Heart left ventricle (tissue), 16 donors: ENCODE results near the gene IPO4. TPM values are rescaled to one million over a fixed set of nuclear protein-coding genes. Genes with fewer than 3 reads are reported as not detected.

ENCODE experiments used
- ATAC-seq, 4 donors: fragments of 200-7000 bp; cut with Tn5 transposase; one replicate each; pipeline ENCODE4 v1.9.1; 2020 to 2022; ENCODE audit warnings: moderate library complexity in 4 of 4, mild to moderate bottlenecking in 3 of 4, moderate number of reproducible peaks in 1 of 4
- DNase-seq, 5 donors: peaks; one replicate each; pipeline ENCODE4 v3.0.0-alpha.2; 2020
- H3K27ac ChIP-seq, 12 donors: fragments of 200-600 bp; sonication (generic) in 4 of 12; one replicate each; pipeline versions ENCODE4 v1.5.0 to v1.8.0; 2016 to 2022; ENCODE audit warnings: mild to moderate bottlenecking in 2 of 12
- H3K27me3 ChIP-seq, 9 donors: fragments of 200-600 bp; sonication (generic) in 2 of 9; one replicate each; pipeline versions ENCODE4 v1.5.1 to v1.8.0; 2016 to 2022; ENCODE audit warnings: mild to moderate bottlenecking in 3 of 9
- H3K36me3 ChIP-seq, 9 donors: fragments of 200-600 bp; sonication (generic) in 2 of 9; one replicate each; pipeline versions ENCODE4 v1.5.0 to v1.8.0; 2018 to 2022; ENCODE audit warnings: mild to moderate bottlenecking in 2 of 9
- H3K4me1 ChIP-seq, 12 donors: fragments of 200-600 bp; sonication (generic) in 4 of 12; one replicate each; pipeline versions ENCODE4 v1.5.0 to v1.8.0; 2016 to 2022; ENCODE audit warnings: mild to moderate bottlenecking in 3 of 12
- H3K4me3 ChIP-seq, 12 donors: fragments of 200-600 bp; sonication (generic) in 4 of 12; one replicate each; pipeline versions ENCODE4 v1.5.0 to v1.8.0; 2017 to 2022; ENCODE audit warnings: mild to moderate bottlenecking in 9 of 12, moderate library complexity in 4 of 12
- H3K9me3 ChIP-seq, 12 donors: fragments of 200-600 bp; sonication (generic) in 4 of 12; one replicate each; pipeline versions ENCODE4 v1.5.0 to v1.8.0; 2016 to 2022; ENCODE audit warnings: mild to moderate bottlenecking in 1 of 12
- CTCF ChIP-seq, 12 donors: fragments of 200-600 bp; sonication (generic) in 4 of 12; IDR thresholded peaks; one replicate each; pipeline versions ENCODE4 v1.5.0 to v1.8.0; 2018 to 2022; ENCODE audit warnings: antibody characterized with exemption in 12 of 12, mild to moderate bottlenecking in 5 of 12
- POLR2A ChIP-seq, 2 donors: fragments of 450-650 bp; IDR thresholded peaks; one replicate each; pipeline ENCODE4 v1.6.1; 2017; ENCODE audit warnings: antibody characterized with exemption in 2 of 2, mild to moderate bottlenecking in 2 of 2, moderate library complexity in 2 of 2
- WGBS, 4 donors: extraction: QIAGEN DNeasy Blood & Tissue Kit in 2 of 4; methylation state at CpG; one replicate each; pipeline versions ENCODE4 v1.1.5 to v1.1.7; 2013 to 2018; 5-methylcytosine and 5-hydroxymethylcytosine counted together
- intact Hi-C, 10 donors: fragments of 100-400 bp; cut with DNase I; formaldehyde crosslinking; loops; one replicate each; pipeline versions ENCODE4 v1.11.1 to v1.14.2; 2022
- polyA plus RNA-seq, 2 donors: library from polyadenylated mRNA; stranded (reverse); fragments of 200-250 nt; gene quantifications; one replicate each; pipeline ENCODE4 v1.2.3, GENCODE V29; 2013
- total RNA-seq, 9 donors: library from RNA; depleted of rRNA in 2 of 9; stranded (reverse); fragments of >200 nt in 2 of 9; fragmentation: NEBNext Ultra II Directional in 3 of 9; extraction: Animal tissue kit (Norgen Biotek cat#: 25700) in 3 of 9; gene quantifications; one replicate each; pipeline versions ENCODE4 v1.1.0 to v1.2.4, GENCODE V29; 2016 to 2023
- donor health status: ischemic (EF 13 %, LVEDD 7.1; RV severe dilation, severe dysfunction).
- donor health status: healthy with polysubstance abuse.
- donor health status: DM: no; HTN: yes; CAD: no.
- donor health status: DM: no; HTN: no; CAD: no.
- donor health status: ischemic (EF 25% LVEDD 6.9; RV normal size, moderate dysfunction).
- donor health status: ischemic (EF 25% LVEDD 5.7; RV mildly dilated, moderate dysfunction).
- donor health status: healthy.
- donor health status: DM: yes; HTN: yes; CAD: no.
- donor health status: ischemic (EF 35%, LVEDD 5.7; RV mildly dilated, moderate dysfunction).
- donor health status: nonischemic (EF 11% LVEDD 7.7; RV severe dilation, severe dysfunction).
- donor health status: DM: yes; HTN: yes; CAD: no.
- donor health status: PGD.
- donor health status: ischemic (EF 29% LVEDD 5.4; RV normal size, mild dysfunction).
- donor health status: nonischemic (EF 23%, LVEDD 6.1; RV moderate dilation, normal function).

Gene IPO4
- total and polyA plus RNA-seq, 11 donors = 1.8 to 40.0 (median 17.2) TPM

- TF ChIP-seq CTCF (IDR thresholded peaks at IDR 0.05) = no peak
- TF ChIP-seq POLR2A (IDR thresholded peaks at IDR 0.05) = no peak
- intact Hi-C loops = no loop called here
- Histone ChIP-seq H3K27ac (peak overlapping the region; percentile 45 to 86 (median 68)), H3K36me3 (peaks cover 4 to 98% (median 78%) of the 10 kb centered on the region in 9 donors), H3K4me1 (peaks cover 0 to 17% (median 9%) of the 10 kb centered on the region in 12 donors), H3K27me3 (no peaks in the 10 kb centered on the region), H3K4me3 (no peak overlapping the region), H3K9me3 (no peaks in the 10 kb centered on the region)
- 59 to 82% (median 71%) methylated on average over 18 of the region's 18 CpGs for WGBS, 4 donors
- DNase-seq = peak in 2 of 5 donors; percentile 17 to 64
- ATAC-seq = peak; percentile 45 to 72 (median 64)
Observed at GRCh38 chr14:24179961-24180796, 8.4 kb downstream of the IPO4 start.

- WGBS, 4 donors = 86 to 92% (median 89%) methylated on average over 8 to 14 of the region's 14 CpGs
- Histone ChIP-seq H3K27me3 (no peaks in the 10 kb centered on the region), H3K27ac (peak overlapping the region; percentile 45 to 86 (median 68)), H3K9me3 (no peaks in the 10 kb centered on the region), H3K4me3 (no peak overlapping the region), H3K4me1 (peaks cover 0 to 17% (median 9%) of the 10 kb centered on the region in 12 donors), H3K36me3 (peaks cover 4 to 95% (median 71%) of the 10 kb centered on the region in 9 donors)
- intact Hi-C loops = no loop called here
- ATAC-seq (peak in 3 of 4 donors; percentile 3 to 17 (median 16)), DNase-seq (no peak)
- no peak for TF ChIP-seq POLR2A (IDR thresholded peaks at IDR 0.05)
- no peak for TF ChIP-seq CTCF (IDR thresholded peaks at IDR 0.05)
Observed at GRCh38 chr14:24179294-24179960, 9.2 kb downstream of the IPO4 start.

- WGBS, 4 donors = 87 to 95% (median 92%) methylated on average over 11 to 12 of the region's 12 CpGs
- intact Hi-C loops = no loop called here
- H3K36me3 ChIP-seq = peaks cover 0 to 94% (median 63%) of the 10 kb centered on the region in 9 donors
Observed at GRCh38 chr14:24178399-24179178, 10.0 kb downstream of the IPO4 start.

More at GRCh38 chr14:24178399-24179178, 10.0 kb downstream of the IPO4 start:
- no peaks in the 10 kb centered on the region for H3K9me3 ChIP-seq
- no peak for TF ChIP-seq CTCF (IDR thresholded peaks at IDR 0.05)
- TF ChIP-seq POLR2A (IDR thresholded peaks at IDR 0.05) = no peak
- no peaks in the 10 kb centered on the region for H3K27me3 ChIP-seq
- H3K27ac ChIP-seq = peak overlapping the region in 2 of 12 donors; percentile 53 to 86
- ATAC-seq = no peak
- no peak overlapping the region for H3K4me3 ChIP-seq
- H3K4me1 ChIP-seq = peaks cover 0 to 17% (median 9%) of the 10 kb centered on the region in 12 donors
- no peak for DNase-seq
